ENCODE measurements around the gene RUNDC3A.

DNA sequence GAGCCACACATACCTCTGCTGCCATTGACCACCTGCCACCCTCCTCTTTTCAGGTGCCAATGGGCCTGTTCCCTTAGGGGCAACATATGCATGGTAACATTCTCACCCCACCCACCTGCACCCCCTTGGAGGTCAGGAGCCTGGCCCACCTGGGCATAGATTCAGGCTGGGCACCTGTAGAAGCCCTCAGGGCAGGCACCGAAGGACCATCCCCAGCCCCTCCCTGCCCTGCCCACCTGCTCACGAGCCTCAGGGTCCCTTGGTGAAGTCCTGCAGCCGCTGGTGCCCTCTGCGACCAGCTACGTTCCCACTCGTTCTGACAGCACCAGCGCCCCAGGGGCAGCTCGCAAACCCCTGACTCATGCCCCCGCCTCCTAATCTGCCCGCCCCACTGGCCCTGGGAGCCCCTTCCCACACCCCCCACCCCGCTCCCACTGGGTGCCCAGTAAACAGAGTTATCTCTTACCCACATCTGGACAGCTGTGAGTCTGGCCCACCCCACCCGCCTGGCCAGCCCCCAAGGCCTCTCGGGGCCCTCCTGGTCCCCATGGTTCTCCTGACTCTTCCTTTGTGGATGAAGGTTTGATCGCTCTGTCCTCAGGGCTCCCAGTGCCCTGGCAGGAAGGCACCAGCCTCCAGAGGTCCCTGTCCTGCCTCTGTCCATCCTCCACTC, 40.4 kb upstream of the RUNDC3A start, which contains the start of gene SLC4A1:
- TF ChIP-seq, protein P1, sequence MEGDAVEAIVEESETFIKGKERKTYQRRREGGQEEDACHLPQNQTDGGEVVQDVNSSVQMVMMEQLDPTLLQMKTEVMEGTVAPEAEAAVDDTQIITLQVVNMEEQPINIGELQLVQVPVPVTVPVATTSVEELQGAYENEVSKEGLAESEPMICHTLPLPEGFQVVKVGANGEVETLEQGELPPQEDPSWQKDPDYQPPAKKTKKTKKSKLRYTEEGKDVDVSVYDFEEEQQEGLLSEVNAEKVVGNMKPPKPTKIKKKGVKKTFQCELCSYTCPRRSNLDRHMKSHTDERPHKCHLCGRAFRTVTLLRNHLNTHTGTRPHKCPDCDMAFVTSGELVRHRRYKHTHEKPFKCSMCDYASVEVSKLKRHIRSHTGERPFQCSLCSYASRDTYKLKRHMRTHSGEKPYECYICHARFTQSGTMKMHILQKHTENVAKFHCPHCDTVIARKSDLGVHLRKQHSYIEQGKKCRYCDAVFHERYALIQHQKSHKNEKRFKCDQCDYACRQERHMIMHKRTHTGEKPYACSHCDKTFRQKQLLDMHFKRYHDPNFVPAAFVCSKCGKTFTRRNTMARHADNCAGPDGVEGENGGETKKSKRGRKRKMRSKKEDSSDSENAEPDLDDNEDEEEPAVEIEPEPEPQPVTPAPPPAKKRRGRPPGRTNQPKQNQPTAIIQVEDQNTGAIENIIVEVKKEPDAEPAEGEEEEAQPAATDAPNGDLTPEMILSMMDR (IDR thresholded peaks at IDR 0.05; ENCODE audit: insufficient read depth, low read length, poor library complexity, severe bottlenecking), result no peak
- no peak for TF ChIP-seq EZH2phosphoT487 (conservative IDR thresholded peaks at IDR 0.05; ENCODE audit: low read length)

Data from SU-DHL-6 (cell line).